HUES6 (cell line): ENCODE measurements around the gene TPRA1.

Experiments
- H3K27ac ChIP-seq: 2 replicates; pipeline ENCODE4 v1.7.0; 2013; ENCODE audit warnings: low read depth, mild to moderate bottlenecking, low read length, inconsistent platforms
- H3K27me3 ChIP-seq: 2 replicates; pipeline ENCODE4 v1.6.1; 2013; ENCODE audit warnings: low read length; ENCODE audit not compliant: control insufficient read depth, insufficient read depth
- H3K36me3 ChIP-seq: 2 replicates; pipeline ENCODE4 v1.6.1; 2013; ENCODE audit warnings: low read length; ENCODE audit not compliant: control insufficient read depth, insufficient read depth
- H3K4me1 ChIP-seq: 2 replicates; pipeline ENCODE4 v1.6.1; 2013; ENCODE audit warnings: low read length; ENCODE audit not compliant: control insufficient read depth, insufficient read depth
- H3K4me3 ChIP-seq: 2 replicates; pipeline ENCODE4 v1.5.1; 2013; ENCODE audit warnings: low read depth, low read length
- H3K9ac ChIP-seq: one replicate; pipeline ENCODE4 v1.6.1; 2013; ENCODE audit warnings: mild to moderate bottlenecking, low read length
- H3K9me3 ChIP-seq: 2 replicates; pipeline ENCODE4 v1.6.1; 2013; ENCODE audit warnings: low read depth, low read length; ENCODE audit not compliant: control insufficient read depth, insufficient read depth

TPRA1 gene

DNA sequence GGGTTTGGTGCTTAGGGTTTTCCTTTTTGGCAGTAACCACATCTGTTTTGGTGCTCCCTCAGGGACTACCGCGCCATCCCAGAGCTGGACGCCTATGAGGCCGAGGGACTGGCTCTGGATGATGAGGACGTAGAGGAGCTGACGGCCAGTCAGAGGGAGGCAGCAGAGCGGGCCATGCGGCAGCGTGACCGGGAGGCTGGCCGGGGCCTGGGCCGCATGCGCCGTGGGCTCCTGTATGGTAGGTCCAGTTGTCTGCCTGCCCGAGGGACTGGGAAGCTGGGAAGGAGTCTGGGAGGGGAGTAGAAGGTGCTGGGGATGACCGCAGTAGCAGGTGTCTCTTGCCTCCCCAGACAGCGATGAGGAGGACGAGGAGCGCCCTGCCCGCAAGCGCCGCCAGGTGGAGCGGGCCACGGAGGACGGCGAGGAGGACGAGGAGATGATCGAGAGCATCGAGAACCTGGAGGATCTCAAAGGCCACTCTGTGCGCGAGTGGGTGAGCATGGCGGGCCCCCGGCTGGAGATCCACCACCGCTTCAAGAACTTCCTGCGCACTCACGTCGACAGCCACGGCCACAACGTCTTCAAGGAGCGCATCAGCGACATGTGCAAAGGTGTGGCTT lies 14.1 kb upstream of the TPRA1 start:
- peaks cover 7% of the 10 kb centered on the region; the same call in 1 of the 2 replicates for H3K4me1 ChIP-seq
- H3K4me3 ChIP-seq, result no peak overlapping the region
- no peaks in the 10 kb centered on the region for H3K27me3 ChIP-seq
- no peak overlapping the region for H3K9ac ChIP-seq
- no peaks in the 10 kb centered on the region for H3K9me3 ChIP-seq
- H3K27ac ChIP-seq, result no peak overlapping the region
- peaks cover 95% of the 10 kb centered on the region for H3K36me3 ChIP-seq

DNA sequence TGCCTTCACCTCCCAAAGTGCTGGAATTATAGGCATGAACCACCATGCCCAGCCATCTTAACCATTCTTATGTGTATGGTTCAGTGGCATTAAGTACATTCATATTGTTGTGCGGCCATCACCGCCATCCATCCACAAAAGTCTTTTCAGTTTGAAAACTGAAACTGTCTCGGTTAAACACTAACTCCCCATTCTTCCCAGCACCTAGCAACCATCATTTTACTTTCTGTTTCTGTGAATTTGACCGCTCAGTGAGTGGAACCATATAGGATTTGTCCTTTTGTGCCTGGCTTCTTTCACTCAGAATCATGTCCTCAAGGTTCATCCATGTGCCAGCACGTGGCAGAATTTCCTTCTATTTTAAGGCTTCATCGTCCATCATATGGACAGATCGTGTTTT lies 13.5 kb upstream of the TPRA1 start:
- H3K4me3 ChIP-seq, result no peak overlapping the region
- H3K27ac ChIP-seq, result no peak overlapping the region
- no peaks in the 10 kb centered on the region for H3K27me3 ChIP-seq
- no peaks in the 10 kb centered on the region for H3K9me3 ChIP-seq
- no peak overlapping the region for H3K9ac ChIP-seq
- H3K4me1 ChIP-seq, result peaks cover 13% of the 10 kb centered on the region
- H3K36me3 ChIP-seq, result peaks cover 95% of the 10 kb centered on the region

GRCh38 chr3:127600749-127601456 lies 10.4 kb upstream of the TPRA1 start:
- H3K27me3 ChIP-seq, result no peaks in the 10 kb centered on the region
- peaks cover 23% of the 10 kb centered on the region for H3K4me1 ChIP-seq
- H3K27ac ChIP-seq, result no peak overlapping the region
- H3K36me3 ChIP-seq, result peaks cover 64% of the 10 kb centered on the region
- no peaks in the 10 kb centered on the region for H3K9me3 ChIP-seq
- H3K9ac ChIP-seq, result no peak overlapping the region
- no peak overlapping the region for H3K4me3 ChIP-seq

- Histone ChIP-seq H3K9me3 (no peaks in the 10 kb centered on the region), H3K4me1 (peaks cover 34% of the 10 kb centered on the region), H3K27ac (peak overlapping the region; percentile 99), H3K4me3 (peak overlapping the region; percentile 85), H3K36me3 (peaks cover 47% of the 10 kb centered on the region), H3K27me3 (no peaks in the 10 kb centered on the region), H3K9ac (peak overlapping the region; percentile 100)
These were observed 8.5 kb upstream of the TPRA1 start for GRCh38 chr3:127598841-127599570.

- Histone ChIP-seq H3K9me3 (no peaks in the 10 kb centered on the region), H3K27ac (no peak overlapping the region), H3K4me3 (peak overlapping the region; percentile 85), H3K4me1 (peaks cover 34% of the 10 kb centered on the region), H3K36me3 (peaks cover 32% of the 10 kb centered on the region), H3K9ac (peak overlapping the region; percentile 100), H3K27me3 (no peaks in the 10 kb centered on the region)
These were observed 6.7 kb upstream of the TPRA1 start for GRCh38 chr3:127597020-127597771.

DNA sequence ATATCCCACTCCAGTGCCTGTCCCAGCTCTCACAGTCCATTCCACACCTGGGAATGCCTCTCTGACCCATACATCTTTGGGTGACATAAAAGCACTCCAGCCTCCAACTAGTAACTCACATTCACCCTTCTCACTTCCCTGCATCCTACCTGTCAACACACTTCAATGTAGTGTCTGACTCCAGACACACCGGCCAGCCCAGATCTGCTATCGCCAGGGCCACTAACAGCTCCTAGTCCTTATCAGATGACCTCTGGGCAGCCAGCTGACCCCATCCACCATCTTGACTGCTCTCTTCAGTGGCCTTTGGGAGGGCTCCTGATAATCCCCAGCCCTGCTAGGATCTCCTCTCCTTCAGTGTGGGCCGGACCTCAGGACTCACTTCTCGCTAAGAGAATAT lies 4.8 kb upstream of the TPRA1 start:
- H3K4me1 ChIP-seq, result peaks cover 41% of the 10 kb centered on the region
- H3K9me3 ChIP-seq, result no peaks in the 10 kb centered on the region
- H3K36me3 ChIP-seq, result peaks cover 13% of the 10 kb centered on the region
- no peaks in the 10 kb centered on the region for H3K27me3 ChIP-seq
- H3K9ac ChIP-seq, result no peak overlapping the region
- H3K4me3 ChIP-seq, result no peak overlapping the region
- H3K27ac ChIP-seq, result no peak overlapping the region

- Histone ChIP-seq H3K27ac (no peak overlapping the region), H3K9me3 (no peaks in the 10 kb centered on the region), H3K9ac (no peak overlapping the region), H3K4me3 (no peak overlapping the region), H3K27me3 (peaks cover 4% of the 10 kb centered on the region; the same call in 1 of the 2 replicates), H3K36me3 (no peaks in the 10 kb centered on the region), H3K4me1 (peaks cover 35% of the 10 kb centered on the region)
These were observed 2.6 kb upstream of the TPRA1 start for GRCh38 chr3:127593178-127593577.

DNA sequence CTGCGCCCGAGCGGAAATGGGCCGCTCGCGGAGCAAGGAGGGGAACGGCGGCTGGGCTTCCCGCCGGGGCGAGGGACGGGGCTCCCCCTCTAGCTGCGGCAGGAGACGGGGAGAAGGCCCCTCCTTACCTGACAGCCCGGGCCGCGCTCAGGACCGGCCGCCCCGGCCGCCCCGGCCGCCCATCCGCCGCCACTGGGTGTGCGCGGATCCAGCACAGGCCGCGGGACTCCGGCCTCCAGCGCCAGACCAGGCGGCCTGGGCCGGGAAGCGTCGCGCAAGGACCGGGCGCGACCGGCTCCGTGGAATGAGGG lies 296 bp downstream of the TPRA1 start:
- Histone ChIP-seq H3K9ac (peak overlapping the region; percentile 89), H3K9me3 (no peaks in the 10 kb centered on the region), H3K27me3 (peaks cover 4% of the 10 kb centered on the region; the same call in 1 of the 2 replicates), H3K4me1 (peaks cover 26% of the 10 kb centered on the region), H3K36me3 (no peaks in the 10 kb centered on the region), H3K4me3 (peak overlapping the region; percentile 79), H3K27ac (no peak overlapping the region; the same call in 1 of the 2 replicates)

DNA sequence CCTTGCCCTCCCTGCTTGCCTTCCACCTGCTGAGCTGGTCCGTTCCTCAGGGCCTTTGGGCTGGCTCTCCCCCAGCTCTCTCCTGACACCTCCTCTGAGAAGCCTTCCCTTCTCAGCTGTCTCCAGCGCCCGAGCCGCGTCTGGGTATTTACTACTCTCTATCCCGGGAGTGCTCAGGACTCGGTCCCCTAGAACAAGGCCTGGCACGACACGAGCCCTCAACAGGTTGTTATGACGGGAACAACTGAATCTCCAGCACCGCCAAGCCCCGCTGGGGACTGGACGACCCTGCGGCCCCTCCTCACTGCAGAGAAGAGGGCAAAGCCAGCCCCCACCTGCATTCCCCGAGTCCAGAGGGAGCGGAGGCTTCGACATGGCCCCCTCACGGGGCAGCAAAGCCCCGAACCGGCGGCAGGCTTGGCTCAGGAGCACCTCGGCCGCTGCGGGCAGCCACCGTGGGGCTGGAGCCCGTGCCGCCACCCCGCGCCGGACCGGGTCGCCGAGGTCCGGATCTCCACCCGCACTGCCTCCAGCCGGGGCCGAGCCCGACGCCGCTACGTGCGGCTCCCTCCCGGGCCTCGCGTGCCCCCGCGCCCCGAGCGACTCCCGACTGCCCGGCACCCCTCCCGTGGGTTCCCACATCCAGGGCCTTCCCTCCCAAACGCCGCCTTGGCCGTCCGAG lies 792 bp downstream of the TPRA1 start:
- Histone ChIP-seq H3K4me3 (peak overlapping the region; percentile 79), H3K4me1 (peaks cover 22% of the 10 kb centered on the region), H3K36me3 (no peaks in the 10 kb centered on the region), H3K27ac (peak overlapping the region; percentile 60; the same call in 1 of the 2 replicates), H3K9me3 (no peaks in the 10 kb centered on the region), H3K9ac (peak overlapping the region; percentile 89), H3K27me3 (peaks cover 4% of the 10 kb centered on the region; the same call in 1 of the 2 replicates)

GRCh38 chr3:127588806-127589577 lies 1.5 kb downstream of the TPRA1 start:
- Histone ChIP-seq H3K36me3 (no peaks in the 10 kb centered on the region), H3K4me3 (peak overlapping the region; percentile 79), H3K9me3 (no peaks in the 10 kb centered on the region), H3K4me1 (peaks cover 19% of the 10 kb centered on the region), H3K27me3 (peaks cover 4% of the 10 kb centered on the region; the same call in 1 of the 2 replicates), H3K27ac (no peak overlapping the region), H3K9ac (peak overlapping the region; percentile 89)
